HG02588 (cell line): ENCODE results near the gene IWS1.
"Not testable (repeated sequence)": the region's sequence is repeated elsewhere in the genome, so short reads cannot be mapped to it uniquely, and the experiment has no call there.

Source experiments
- ATAC-seq: cut with Tn5 transposase; IDR thresholded peaks from one replicate; pipeline ENCODE4 v1.9.1; 2021; ENCODE audit warnings: mild to moderate bottlenecking, moderate library complexity; ENCODE audit not compliant: unreplicated experiment

The IWS1 gene

DNA sequence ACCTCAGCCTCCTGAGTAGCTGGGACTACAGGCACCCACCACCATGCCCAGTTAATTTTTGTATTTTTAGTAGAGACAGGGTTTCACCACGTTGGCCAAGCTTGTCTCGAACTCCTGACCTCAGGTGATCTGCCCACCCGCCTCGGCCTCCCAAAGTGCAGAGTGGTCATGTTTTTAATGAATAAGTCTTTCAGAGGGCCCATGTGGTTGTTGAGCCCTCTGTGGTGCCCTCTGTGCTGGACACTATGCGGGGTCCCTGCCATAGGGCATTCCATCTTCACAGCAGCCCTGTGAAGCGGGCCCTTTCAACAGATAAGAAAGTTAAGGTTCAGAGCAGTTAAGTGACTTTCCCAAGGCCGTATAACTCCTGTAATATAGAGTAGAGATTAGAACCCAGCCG lies 35.1 kb upstream of the IWS1 start:
- no peak for ATAC-seq

DNA sequence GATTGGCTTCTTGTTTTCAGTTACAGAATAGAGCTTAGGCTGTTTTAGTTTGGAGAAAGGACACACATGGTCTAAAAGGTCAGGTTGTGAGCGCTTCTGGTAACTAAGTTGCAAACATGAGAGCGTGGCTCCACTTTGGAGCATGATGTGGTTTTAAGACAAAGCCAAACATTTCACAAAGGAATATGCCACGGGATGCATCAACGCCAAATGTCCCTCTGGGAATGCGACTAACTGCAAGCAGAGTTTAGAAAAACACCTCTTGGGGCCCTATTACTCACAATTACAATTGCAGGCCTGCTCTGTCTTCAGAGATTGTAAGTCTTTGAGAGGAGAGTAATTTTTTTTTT lies 34.6 kb upstream of the IWS1 start:
- ATAC-seq: no peak

DNA sequence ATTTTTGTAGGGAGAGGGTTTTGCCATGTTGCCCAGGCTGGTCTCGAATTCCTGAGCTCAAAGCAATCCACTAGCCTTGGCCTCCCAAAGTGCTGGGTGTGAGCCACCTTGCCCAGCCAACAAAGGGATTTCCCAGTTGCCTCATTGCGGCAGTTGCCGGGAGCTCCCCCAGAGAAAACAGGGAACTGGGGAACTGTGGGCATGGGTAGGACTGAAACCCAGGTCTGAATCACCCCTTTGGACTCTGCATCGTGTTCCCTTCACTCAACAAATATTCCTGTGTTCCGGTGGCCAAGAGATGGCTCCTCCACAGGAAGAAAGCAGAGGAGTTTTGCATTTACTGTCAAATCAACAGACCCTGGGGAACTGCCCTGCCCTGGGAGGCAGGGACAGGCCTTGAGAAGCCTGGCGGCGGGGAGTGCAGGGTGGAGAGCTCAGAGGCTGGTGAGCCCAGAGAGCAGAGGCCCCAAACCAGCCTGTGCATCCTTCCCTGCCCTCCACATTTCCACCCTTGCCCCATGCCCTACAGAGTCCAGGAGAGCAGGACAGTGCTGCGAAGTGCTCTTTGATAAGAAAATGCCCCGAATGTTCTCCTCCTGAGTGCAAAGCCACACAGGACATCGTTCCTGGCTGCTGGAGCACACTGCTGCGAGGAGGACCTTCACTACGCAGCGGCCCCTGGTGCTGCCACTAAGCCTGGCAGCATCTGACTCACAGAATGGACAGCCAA lies 34.1 kb upstream of the IWS1 start:
- ATAC-seq: no peak

DNA sequence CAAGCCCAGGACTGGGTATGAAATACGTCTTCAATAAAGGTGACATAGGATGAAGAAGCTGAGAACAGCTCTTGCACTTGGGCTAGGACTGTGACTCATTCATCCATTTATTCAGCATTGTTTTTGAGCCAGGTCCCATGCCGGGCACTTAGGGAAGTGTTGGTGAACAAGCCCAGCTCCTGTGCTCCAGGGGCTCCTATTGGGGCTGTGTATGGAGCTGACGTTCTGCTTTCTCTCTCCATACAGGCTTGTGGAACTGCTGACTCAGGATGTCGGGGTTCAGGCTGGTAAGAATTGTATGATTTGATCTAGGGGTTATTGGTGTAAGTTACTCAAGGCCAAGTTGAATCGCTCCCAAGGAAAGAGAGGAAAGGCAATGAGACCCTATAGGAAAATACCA lies 33.2 kb upstream of the IWS1 start:
- no peak for ATAC-seq

DNA sequence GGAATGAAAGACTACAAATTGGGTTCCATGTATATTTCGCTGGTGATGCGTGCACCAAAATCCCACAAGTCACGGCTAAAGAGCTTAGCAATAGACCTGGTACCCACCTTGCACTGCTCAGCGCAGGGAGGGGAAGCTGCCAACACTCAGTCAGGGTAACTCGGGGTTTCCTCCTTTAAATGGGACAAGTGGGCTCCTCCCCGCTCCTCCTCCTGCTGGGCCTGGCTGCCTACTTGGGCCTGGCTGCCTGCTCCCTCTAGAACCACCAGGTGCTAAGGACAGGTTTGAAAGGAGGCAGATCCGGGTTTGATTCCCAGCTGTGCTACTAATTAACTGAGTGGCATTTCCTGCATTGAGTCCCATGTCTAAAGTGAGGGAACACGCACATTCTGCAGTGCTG lies 32.6 kb upstream of the IWS1 start:
- ATAC-seq: no peak

DNA sequence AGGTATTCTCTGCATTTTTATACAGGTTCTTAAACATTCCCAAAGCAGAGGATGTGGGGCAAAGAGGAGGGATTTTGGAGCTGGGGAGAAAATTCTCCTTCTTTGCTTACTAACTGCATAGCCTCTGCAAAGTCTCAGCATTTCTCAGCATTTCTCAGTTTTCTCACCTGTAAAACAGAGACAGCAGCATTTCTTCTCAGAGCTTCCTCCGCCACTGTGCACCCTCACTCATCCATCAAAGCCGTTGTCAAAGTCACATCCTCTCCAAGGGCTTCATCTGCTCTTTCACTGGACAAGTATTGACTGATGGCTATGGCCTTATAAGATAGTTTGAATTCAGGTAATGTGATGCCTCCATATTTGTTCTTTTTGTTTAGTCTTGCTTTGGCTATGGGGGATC lies 26.6 kb upstream of the IWS1 start:
- no peak for ATAC-seq

DNA sequence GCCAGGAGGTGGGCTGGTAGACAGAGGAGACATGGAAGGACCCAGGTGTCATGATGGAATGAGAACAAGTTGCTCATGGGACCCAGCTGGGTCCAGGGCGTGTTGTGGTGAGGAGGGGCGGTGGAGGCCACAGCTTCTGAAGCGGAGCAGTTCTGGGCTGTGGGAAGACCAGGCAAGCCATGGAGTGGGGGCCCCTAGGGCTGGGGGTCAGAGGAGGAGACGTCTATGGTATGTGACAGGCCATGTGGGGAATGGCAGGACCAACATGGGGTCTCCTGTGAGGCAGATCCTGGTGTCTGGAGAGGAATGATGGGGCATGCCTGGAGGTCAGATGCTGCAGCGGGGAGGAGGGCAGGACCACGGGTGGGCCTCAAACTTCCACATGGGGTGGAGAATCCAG lies 26.0 kb upstream of the IWS1 start:
- no peak for ATAC-seq

DNA sequence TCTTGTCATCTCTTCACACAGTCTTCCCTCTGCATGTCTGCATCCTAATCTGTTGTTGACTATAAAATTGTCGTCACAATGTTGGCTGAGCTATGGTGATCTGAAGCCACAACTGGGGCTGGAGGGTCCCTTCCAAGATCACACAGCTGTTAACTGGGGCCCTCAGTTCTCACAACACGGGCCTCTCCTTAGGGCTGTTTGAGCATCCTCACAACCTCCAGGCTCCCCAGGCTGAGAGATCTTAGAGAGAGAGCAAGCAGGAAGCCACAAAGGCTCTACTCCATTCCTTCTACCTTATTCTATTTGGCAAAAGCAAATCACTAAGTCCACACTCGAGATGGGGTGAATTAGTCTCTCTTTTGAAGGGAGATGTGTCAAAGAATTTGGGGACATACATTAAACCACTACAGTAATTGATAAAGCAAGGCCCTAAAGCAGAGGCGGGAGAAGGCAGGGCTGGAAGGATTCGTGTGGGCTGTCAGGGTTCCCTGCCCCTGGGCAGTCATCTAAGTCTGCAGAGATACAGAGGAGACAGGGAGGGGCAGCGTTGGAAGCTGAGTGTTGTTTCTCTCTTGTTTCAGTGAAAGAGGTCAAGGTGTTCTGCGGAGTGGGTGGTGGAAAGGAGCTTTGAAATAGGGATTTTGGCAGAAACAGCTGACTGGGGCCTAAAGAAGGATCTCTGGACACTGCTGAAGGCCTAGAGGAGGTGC lies 25.1 kb upstream of the IWS1 start:
- ATAC-seq: no peak

DNA sequence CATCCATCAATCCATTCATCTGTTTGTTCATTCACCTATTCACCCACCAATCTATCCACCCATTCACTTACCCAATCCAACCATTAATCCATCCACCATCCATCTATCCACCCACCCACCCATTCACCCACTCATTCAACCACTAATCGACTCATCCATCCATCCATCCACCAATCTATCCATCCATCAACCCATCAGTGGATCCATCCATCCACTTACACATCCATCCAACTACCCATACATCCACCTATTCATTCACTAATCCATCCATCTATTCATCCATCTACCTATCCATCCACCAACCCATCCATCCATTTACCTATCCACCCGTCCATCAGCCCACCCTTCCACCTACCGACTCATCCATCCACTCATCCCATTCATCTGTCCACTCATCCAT lies 20.5 kb upstream of the IWS1 start:
- no peak for ATAC-seq

DNA sequence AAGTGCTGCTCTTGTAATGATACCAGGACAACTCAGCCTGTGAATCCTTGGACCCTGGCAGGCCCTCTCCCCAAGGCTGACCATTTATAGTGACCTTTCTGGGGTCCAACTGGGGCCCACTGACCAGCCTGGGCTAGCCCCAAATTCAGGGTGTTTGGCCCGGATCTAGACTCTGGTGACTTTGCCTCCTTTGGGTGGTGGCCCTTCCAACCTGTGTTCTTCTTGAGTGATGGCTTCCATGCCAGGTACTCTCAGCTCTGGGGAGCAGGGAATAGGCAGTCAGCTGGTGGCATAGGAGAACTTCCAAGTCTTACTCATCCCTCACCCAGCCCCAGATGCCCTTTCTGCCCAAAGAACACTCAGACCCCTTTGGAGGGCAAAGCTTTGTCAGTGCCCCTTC lies 19.5 kb upstream of the IWS1 start:
- ATAC-seq: no peak

DNA sequence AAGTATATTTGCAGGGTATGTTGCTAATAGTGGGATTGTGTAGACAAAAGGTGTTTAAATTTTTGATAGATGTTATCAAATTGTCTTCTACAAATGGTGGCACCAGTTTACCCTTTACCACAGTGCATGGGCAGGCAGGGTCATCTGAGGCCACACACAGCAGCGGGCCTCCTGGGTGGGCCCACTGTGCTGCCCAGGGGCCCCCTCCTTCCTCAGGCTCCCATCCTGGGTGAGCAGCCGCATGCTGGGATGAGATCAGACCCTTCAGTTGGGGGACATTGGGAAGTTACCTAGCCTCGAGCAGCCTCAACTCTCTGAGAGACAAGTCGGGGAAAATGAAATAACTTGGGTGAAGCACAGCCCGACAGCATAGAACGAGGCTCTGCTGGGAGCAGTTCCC lies 18.9 kb upstream of the IWS1 start:
- no peak for ATAC-seq

DNA sequence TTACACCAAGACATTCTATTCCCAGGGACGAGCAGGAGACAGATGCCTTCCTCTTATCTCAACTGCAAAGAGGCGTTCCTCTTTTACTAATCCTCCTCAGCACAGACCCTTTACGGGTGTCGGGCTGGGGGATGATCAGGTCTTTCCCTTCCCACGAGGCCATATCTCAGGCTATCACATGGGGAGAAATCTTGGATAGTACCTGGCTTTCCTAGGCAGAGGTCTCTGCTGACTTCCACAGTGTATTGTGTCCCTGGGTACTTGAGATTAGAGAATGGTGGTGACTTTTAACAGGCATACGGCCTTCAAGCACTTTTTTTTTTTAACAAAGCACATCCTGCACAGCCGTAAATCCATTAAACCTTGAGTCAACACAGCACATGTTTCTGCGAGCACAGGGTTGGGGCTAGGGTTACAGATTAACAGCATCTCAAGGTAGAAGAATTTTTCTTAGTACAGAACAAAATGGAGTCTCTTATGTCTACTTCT lies 16.8 kb upstream of the IWS1 start:
- not testable (repeated sequence) for ATAC-seq

DNA sequence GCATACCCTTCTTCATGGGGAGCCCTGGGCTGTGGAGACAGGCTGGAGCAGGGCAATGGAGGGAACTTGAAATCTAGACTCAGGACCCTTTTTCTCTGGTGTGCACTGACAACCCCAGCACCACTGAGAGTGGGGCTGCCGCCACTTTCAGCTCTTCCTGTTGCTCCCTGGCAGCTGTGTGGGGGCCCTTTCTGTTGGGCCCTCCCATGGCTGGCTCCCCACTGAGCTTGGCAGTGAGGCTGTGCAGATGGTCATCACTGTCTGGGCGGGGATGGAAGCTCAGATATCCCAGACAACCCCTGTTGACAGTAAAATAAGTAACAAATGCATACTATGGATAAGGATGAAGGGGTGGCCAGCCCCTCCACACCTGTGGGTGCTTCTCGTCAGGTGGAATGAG lies 15.9 kb upstream of the IWS1 start:
- ATAC-seq: no peak

DNA sequence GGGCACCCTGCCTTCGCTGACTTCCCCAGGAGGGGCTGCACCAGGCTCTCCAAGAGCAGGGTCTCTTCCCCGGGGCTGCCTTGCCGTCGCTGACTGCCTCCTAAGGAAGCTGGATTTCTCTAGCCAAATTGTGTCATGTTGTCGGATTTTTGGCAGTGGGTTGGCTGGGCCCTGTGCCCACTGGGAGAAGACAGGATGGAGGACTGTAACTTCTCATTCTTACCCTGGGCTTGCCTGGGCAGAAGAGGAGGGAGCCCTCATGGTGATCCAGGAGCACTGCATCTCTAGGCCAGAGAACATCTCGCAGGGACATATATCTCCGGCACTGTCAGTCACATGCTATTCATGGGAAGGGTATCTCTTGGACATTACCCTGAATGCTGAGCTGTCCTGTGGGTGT lies 15.5 kb upstream of the IWS1 start:
- ATAC-seq: no peak

DNA sequence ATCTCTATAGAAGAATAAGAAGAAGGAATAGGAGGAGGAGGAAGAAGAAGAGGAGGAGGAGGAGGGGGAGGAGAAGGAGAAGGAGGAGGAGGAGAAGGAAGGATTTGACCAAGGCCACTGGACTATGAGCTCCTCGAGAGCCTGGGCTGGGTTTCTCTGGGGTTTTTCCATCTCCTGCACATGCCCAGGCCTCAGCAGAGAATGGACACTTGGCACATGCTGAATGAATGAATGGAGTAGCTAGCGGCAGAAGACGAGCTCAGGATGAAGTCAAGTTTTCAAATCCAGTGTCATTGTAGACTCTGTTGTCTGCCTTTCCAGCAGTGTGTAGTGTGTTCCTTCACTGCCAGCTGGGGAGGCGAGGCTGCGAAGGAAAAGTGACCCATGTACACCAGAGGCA lies 11.4 kb upstream of the IWS1 start:
- no peak for ATAC-seq

DNA sequence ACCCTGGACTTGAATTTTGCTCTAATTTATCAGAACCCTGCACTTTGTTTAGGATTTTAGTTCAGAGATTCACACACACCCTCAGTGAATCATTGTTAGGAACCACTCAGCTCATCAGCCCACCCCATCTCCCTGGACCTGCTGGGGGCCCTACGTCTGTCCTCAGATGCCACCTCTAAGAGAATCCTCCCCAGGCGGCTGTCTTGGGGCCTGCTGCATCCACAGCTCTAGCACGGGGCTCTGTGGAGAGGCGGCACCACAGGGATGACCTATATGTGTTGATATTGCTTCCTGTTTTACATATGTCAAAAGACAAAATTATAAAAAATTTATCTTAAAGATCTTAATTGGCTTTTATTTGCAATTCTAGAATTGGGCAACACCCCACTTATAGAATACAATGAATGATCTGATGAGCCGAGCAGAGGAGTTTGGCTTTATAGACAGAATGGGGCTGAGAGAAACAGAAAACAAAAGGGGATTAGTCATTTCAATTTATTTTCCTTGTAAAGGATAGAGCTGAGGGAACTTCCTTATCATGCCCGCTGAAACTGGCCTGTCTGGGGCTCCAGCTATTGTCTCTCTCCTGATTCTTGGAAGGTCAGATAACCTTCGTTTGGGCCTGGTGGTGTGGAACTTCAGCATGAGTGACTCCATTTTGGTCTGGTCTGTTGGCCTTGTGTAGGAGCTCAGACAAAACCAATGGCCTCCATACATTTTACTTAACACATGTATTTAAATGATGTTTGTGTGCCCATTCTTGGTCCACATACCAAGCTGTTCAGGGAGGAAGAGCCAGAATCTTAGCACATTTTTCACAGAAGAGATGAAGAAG lies 10.6 kb upstream of the IWS1 start:
- ATAC-seq: no peak

DNA sequence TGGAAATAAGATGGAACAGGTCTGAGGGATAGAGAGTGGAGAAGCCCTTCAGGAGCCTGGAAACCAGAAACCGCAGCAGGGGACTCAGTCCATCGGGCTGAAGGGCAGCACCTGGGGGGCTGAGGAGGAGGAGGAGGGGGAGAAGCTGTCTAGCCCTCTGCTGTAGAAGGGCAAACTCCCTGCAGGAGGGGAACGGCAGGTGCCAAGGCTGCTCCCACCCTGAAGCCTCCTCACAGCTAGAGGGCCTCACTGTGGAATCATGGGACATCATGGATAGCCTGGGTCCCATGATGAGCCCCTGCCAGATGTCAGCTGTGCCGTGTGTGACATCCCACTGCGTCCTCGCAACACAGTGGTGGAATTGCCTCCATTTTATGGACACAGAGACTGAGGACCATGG lies 9.6 kb upstream of the IWS1 start:
- no peak for ATAC-seq

DNA sequence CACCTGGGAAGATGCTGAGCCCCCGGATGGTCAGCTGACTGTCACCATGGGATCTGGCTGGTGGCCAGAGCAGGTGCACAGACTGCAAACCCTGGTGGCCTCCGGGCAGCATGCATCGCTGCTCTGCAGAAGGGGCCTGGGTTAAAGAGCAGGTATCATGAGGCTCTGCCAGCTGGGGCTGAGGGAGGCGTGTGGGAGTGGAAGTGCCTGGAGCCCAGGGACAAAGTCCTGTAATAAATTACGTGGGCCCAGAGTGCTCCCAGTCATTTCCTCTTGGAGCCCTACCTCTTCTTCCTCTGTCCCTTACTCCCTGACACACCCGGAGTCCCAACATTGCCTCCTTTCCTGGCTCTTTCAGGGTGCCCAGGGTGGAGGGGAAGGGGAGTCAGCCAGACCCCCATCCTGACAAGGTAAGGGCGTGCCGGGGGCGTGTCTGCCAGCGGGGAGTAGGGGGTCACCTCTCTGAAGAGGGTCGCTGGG lies 9.2 kb upstream of the IWS1 start, which contains the start of gene MYO7B:
Gene MYO7B (plus strand): TSS at position 262 of the 480 bp plus-strand sequence. CDS start 24,040 bp downstream, outside the sequence.
- ATAC-seq: no peak

DNA sequence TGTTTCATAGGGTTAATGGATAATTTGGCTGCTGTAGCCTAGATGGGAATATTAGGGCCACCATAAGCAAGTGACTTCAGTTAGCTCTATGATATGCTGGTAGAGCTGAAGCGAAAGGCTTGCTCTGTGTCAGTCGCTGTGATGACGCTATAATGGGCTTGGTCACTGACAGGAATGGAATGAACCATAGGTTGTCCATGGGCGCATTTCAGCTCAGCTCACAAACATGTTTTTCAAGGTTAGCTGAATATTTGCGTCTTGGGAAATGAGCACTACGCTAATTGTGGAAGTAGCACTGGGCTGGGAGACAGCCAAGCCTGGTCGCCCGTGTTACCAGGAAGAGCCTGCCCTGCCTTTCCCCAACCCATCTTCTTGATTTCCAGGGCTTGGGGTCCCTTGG lies 6.0 kb upstream of the IWS1 start:
- ATAC-seq: no peak

DNA sequence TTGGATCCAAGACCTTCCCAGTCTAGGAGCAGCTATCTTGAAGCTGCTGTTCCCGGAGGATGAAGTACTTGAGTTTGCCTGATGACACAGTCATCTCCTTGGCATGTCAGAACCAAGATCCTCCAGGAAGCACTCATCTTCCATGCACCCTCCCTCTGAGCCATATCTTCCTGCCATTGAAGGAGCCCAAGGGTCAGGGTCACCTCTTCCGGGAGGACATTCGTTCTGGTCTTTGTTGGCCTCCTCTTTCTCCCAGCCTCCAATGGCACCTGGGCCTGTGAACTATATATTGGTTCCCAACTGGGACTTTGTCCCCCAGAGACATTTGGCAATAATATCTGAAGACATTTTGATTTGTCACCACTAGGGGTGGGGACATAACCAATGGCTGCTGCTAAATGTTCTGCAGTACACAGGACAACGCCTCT lies 4.9 kb upstream of the IWS1 start:
- no peak for ATAC-seq
